Testis (tissue), 3 donors: Measurements from ENCODE around the gene UBE2O. TPM values are rescaled to one million over a fixed set of nuclear protein-coding genes. Genes with fewer than 3 reads are reported as not detected.

ENCODE experiments used
- DNase-seq: peaks from one replicate; pipeline ENCODE4 v3.0.0-alpha.2; 2019
- H3K27ac ChIP-seq, 2 donors: fragments of 200-600 bp; sonication (generic); one replicate each; pipeline ENCODE4 v1.5.1; 2019
- H3K27me3 ChIP-seq: fragments of 200-600 bp; sonication (generic); one replicate; pipeline ENCODE4 v1.5.1; 2019
- H3K36me3 ChIP-seq: fragments of 200-600 bp; sonication (generic); one replicate; pipeline ENCODE4 v1.5.1; 2017; ENCODE audit warnings: low read depth; ENCODE audit errors: missing control alignments
- H3K4me1 ChIP-seq: fragments of 200-600 bp; sonication (generic); one replicate; pipeline ENCODE4 v1.5.1; 2019
- H3K4me3 ChIP-seq, 2 donors: fragments of 200-600 bp; sonication (generic); one replicate each; pipeline ENCODE4 v1.5.1; 2017 to 2019
- H3K9me3 ChIP-seq: fragments of 200-600 bp; sonication (generic); one replicate; pipeline ENCODE4 v1.5.1; 2017
- CTCF ChIP-seq, 3 experiments: fragments of 450-650 bp in 2 of 3; fragments of 200-600 bp in 1 of 3; sonication (generic) in 1 of 3; IDR thresholded peaks; one replicate each; pipeline ENCODE4 v1.5.1; 2016 to 2019; ENCODE audit warnings: antibody characterized with exemption in 3 of 3, mild to moderate bottlenecking in 2 of 3, moderate library complexity in 1 of 3
- POLR2A ChIP-seq: fragments of 450-650 bp; IDR thresholded peaks from one replicate; pipeline ENCODE4 v1.6.1; 2017; ENCODE audit warnings: antibody characterized with exemption, mild to moderate bottlenecking, moderate library complexity
- WGBS, 2 donors: methylation state at CpG; one replicate each; pipeline ENCODE4 v1.1.5; 2018; 5-methylcytosine and 5-hydroxymethylcytosine counted together
- intact Hi-C: fragments of 100-400 bp; cut with DNase I; formaldehyde crosslinking; loops from one replicate; pipeline ENCODE4 v1.15.1; 2023; ENCODE audit warnings: low total_unique reads
- polyA plus RNA-seq: library from polyadenylated mRNA; stranded (reverse); fragments of 350-450 nt; fragmentation: Illumina TruSeq; extraction: RNeasy Lipid Tissue Mini Kit (QIAGEN cat#74804); gene quantifications from one replicate; pipeline ENCODE4 v1.2.3, GENCODE V29; 2014; ENCODE audit warnings: low read depth, low replicate concordance; ENCODE audit not compliant: insufficient read depth
- total RNA-seq, 2 donors: library from RNA; depleted of rRNA; stranded (reverse); fragments of >200 nt; gene quantifications; one replicate each; pipeline ENCODE4 v1.2.3, GENCODE V29; 2016

The UBE2O gene
- total and polyA plus RNA-seq, 3 donors from 2014 or later: 40.6 to 58.0 (median 56.6) TPM

- H3K27ac ChIP-seq: no peak overlapping the region
- no peaks in the 10 kb centered on the region for H3K4me1 ChIP-seq
- TF ChIP-seq POLR2A (no peak), CTCF (IDR thresholded peaks at IDR 0.05) (no peak)
- H3K4me3 ChIP-seq: no peak overlapping the region
- H3K36me3 ChIP-seq: no peaks in the 10 kb centered on the region
- H3K9me3 ChIP-seq: no peaks in the 10 kb centered on the region
- intact Hi-C loops: loop anchor here (5.0 kb wide), 1 partner anchor 39 kb away; no protein-coding TSS in a partner anchor
- H3K27me3 ChIP-seq: no peaks in the 10 kb centered on the region
- 77 to 83% methylated on average over 4 to 5 of the region's 8 CpGs for WGBS, 2 donors
- DNase-seq: no peak
Measured at GRCh38 chr17:76467809-76468633, 15.1 kb upstream of the UBE2O start.

GRCh38 chr17:76467366-76467765 is 14.4 kb upstream of the UBE2O start, which contains the start of gene AANAT:
AANAT (plus strand) TSS chr17:76467603; CDS start chr17:76468747, 1,144 bp downstream.
- no peaks in the 10 kb centered on the region for H3K27me3 ChIP-seq
- intact Hi-C loops: loop anchor here (5.0 kb wide), 1 partner anchor 40 kb away; no protein-coding TSS in a partner anchor
- TF ChIP-seq CTCF (IDR thresholded peaks at IDR 0.05) (no peak), POLR2A (no peak)
- no peak for DNase-seq
- H3K27ac ChIP-seq: no peak within 1 kb of the TSS
- H3K4me1 ChIP-seq: no peaks in the 10 kb centered on the region
- H3K36me3 ChIP-seq: no peaks in the 10 kb centered on the region
- no peaks in the 10 kb centered on the region for H3K9me3 ChIP-seq
- H3K4me3 ChIP-seq: no peak within 1 kb of the TSS
- WGBS, 2 donors: 81 to 100% methylated on average over 1 to 11 of the region's 11 CpGs

- no peaks in the 10 kb centered on the region for H3K4me1 ChIP-seq
- no peaks in the 10 kb centered on the region for H3K9me3 ChIP-seq
- 78 to 90% methylated on average over 6 of the region's 6 CpGs for WGBS, 2 donors
- no peaks in the 10 kb centered on the region for H3K27me3 ChIP-seq
- H3K27ac ChIP-seq: no peak overlapping the region
- H3K4me3 ChIP-seq: no peak overlapping the region
- TF ChIP-seq POLR2A (no peak), CTCF (IDR thresholded peaks at IDR 0.05) (no peak)
- intact Hi-C loops: loop anchor here (5.0 kb wide), 1 partner anchor 41 kb away; no protein-coding TSS in a partner anchor
- DNase-seq: no peak
- no peaks in the 10 kb centered on the region for H3K36me3 ChIP-seq
Measured at GRCh38 chr17:76466775-76467130, 13.8 kb upstream of the UBE2O start.

GRCh38 chr17:76462556-76463290 is 9.8 kb upstream of the UBE2O start:
- Histone ChIP-seq H3K4me1 (no peaks in the 10 kb centered on the region), H3K36me3 (no peaks in the 10 kb centered on the region), H3K4me3 (no peak overlapping the region), H3K27me3 (no peaks in the 10 kb centered on the region), H3K9me3 (no peaks in the 10 kb centered on the region), H3K27ac (no peak overlapping the region)
- TF ChIP-seq POLR2A: no peak
- TF ChIP-seq CTCF (IDR thresholded peaks at IDR 0.05): no peak
- no peak for DNase-seq
- WGBS, 2 donors: 82 to 84% methylated on average over 19 to 24 of the region's 24 CpGs
- intact Hi-C loops: no loop called here
